Prostate gland (tissue), 2 donors: ENCODE results near the gene OTOG. TPM values are rescaled to one million over a fixed set of nuclear protein-coding genes. Genes with fewer than 3 reads are reported as not detected.

Experiments
- DNase-seq: peaks from one replicate; pipeline ENCODE4 v3.0.0-alpha.2; 2019; ENCODE audit warnings: low spot score
- H3K27ac ChIP-seq, 2 donors: fragments of 200-600 bp; sonication (generic); 2 replicates each; pipeline ENCODE4 v1.5.1; 2017 to 2019
- H3K27me3 ChIP-seq: fragments of 200-600 bp; sonication (generic); replicated peaks from 2 replicates; pipeline ENCODE4 v1.5.1; 2019; ENCODE audit not compliant: insufficient read depth
- H3K36me3 ChIP-seq, 2 donors: fragments of 200-600 bp; sonication (generic); 1 replicate in 1 of 2; 2 replicates in 1 of 2; pipeline versions ENCODE4 v1.5.1 to v1.8.1; 2017 to 2019
- H3K4me1 ChIP-seq: fragments of 200-600 bp; sonication (generic); replicated peaks from 2 replicates; pipeline ENCODE4 v1.5.1; 2019
- H3K4me3 ChIP-seq, 2 donors: fragments of 200-600 bp; sonication (generic); 2 replicates each; pipeline ENCODE4 v1.5.1; 2017 to 2019
- H3K9me3 ChIP-seq: fragments of 200-600 bp; sonication (generic); 2 replicates; pipeline ENCODE4 v1.5.1; 2017
- CTCF ChIP-seq, 4 experiments: fragments of 200-600 bp in 2 of 4; fragments of 450-650 bp in 2 of 4; sonication (generic) in 2 of 4; IDR thresholded peaks; 1 replicate in 3 of 4; 2 replicates in 1 of 4; pipeline ENCODE4 v1.5.1; 2016 to 2019; ENCODE audit warnings: antibody characterized with exemption in 4 of 4, mild to moderate bottlenecking in 2 of 4, moderate library complexity in 2 of 4
- POLR2A ChIP-seq: fragments of 450-650 bp; IDR thresholded peaks from one replicate; pipeline ENCODE4 v1.6.1; 2016; ENCODE audit warnings: antibody characterized with exemption, mild to moderate bottlenecking
- POLR2AphosphoS5 ChIP-seq: sonication (generic); formaldehyde crosslinking; IDR thresholded peaks from one replicate; pipeline ENCODE4 v1.6.1; 2017; ENCODE audit warnings: antibody characterized with exemption
- WGBS: methylation state at CpG from one replicate; pipeline ENCODE4 v1.1.5; 2018; 5-methylcytosine and 5-hydroxymethylcytosine counted together
- intact Hi-C: fragments of 100-400 bp; cut with DNase I; formaldehyde crosslinking; loops from one replicate; pipeline ENCODE4 v1.14.2; 2022
- total RNA-seq, 2 donors: library from RNA; depleted of rRNA; stranded (reverse); fragments of >200 nt; gene quantifications; one replicate each; pipeline ENCODE4 v1.1.0, GENCODE V29; 2016

OTOG gene
- total RNA-seq, 2 donors from 2014 or later = 0.34 TPM; not detected in 1

- 84% methylated on average over 10 of the region's 10 CpGs for WGBS
- no peaks in the 10 kb centered on the region for H3K4me1 ChIP-seq
- intact Hi-C loops = no loop called here
These were observed 5.6 kb downstream of the OTOG start for GRCh38 chr11:17552392-17553248.

GRCh38 chr11:17553249-17553546 lies 6.1 kb downstream of the OTOG start:
- WGBS = 76% methylated on average over 7 of the region's 7 CpGs

More at GRCh38 chr11:17552392-17553248, 5.6 kb downstream of the OTOG start:
- no peak for TF ChIP-seq CTCF (IDR thresholded peaks at IDR 0.05)
- Histone ChIP-seq H3K36me3 (no peaks in the 10 kb centered on the region), H3K27ac (no peak overlapping the region), H3K9me3 (no peaks in the 10 kb centered on the region), H3K4me3 (no peak overlapping the region), H3K27me3 (no peaks in the 10 kb centered on the region)
- no peak for DNase-seq

GRCh38 chr11:17554487-17554886 lies 7.4 kb downstream of the OTOG start:
- Histone ChIP-seq H3K9me3 (no peaks in the 10 kb centered on the region), H3K36me3 (no peaks in the 10 kb centered on the region), H3K4me3 (no peak overlapping the region), H3K27ac (no peak overlapping the region), H3K4me1 (no peaks in the 10 kb centered on the region), H3K27me3 (no peaks in the 10 kb centered on the region)
- TF ChIP-seq CTCF (IDR thresholded peaks at IDR 0.05) = no peak
- TF ChIP-seq POLR2AphosphoS5 = no peak
- TF ChIP-seq POLR2A = no peak
- DNase-seq = no peak
- WGBS = 89% methylated on average over 4 of the region's 4 CpGs
- intact Hi-C loops = no loop called here

More at GRCh38 chr11:17553249-17553546, 6.1 kb downstream of the OTOG start:
- H3K36me3 ChIP-seq = no peaks in the 10 kb centered on the region
- no peaks in the 10 kb centered on the region for H3K9me3 ChIP-seq
- no peaks in the 10 kb centered on the region for H3K4me1 ChIP-seq
- intact Hi-C loops = no loop called here
- no peak for TF ChIP-seq POLR2AphosphoS5
- H3K27me3 ChIP-seq = no peaks in the 10 kb centered on the region
- DNase-seq = no peak
- H3K27ac ChIP-seq = no peak overlapping the region
- no peak overlapping the region for H3K4me3 ChIP-seq

DNA sequence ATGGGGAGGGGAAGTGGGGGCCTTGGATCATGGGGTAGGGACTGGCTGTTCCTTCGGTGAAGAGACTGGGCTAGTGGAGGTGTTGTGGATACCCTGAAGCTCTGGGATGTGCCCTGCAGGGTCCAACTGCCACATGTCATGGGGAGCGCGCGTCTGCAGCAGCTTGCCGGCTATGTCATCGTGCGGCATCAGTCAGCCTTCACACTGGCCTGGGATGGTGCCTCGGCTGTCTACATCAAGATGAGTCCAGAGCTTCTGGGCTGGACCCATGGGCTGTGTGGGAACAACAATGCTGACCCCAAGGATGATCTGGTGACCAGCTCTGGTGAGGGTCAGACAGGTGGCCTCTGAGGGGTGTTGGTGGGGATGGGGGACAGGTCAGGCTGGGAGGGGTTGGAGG lies 9.9 kb downstream of the OTOG start:
- no peaks in the 10 kb centered on the region for H3K36me3 ChIP-seq
- intact Hi-C loops = no loop called here
- TF ChIP-seq POLR2AphosphoS5 (no peak), CTCF (IDR thresholded peaks at IDR 0.05) (no peak), POLR2A (no peak)
- no peak overlapping the region for H3K4me3 ChIP-seq
- no peaks in the 10 kb centered on the region for H3K9me3 ChIP-seq
- no peak for DNase-seq
- WGBS = 82% methylated on average over 8 of the region's 8 CpGs
- H3K27me3 ChIP-seq = no peaks in the 10 kb centered on the region
- H3K27ac ChIP-seq = no peak overlapping the region
- no peaks in the 10 kb centered on the region for H3K4me1 ChIP-seq

DNA sequence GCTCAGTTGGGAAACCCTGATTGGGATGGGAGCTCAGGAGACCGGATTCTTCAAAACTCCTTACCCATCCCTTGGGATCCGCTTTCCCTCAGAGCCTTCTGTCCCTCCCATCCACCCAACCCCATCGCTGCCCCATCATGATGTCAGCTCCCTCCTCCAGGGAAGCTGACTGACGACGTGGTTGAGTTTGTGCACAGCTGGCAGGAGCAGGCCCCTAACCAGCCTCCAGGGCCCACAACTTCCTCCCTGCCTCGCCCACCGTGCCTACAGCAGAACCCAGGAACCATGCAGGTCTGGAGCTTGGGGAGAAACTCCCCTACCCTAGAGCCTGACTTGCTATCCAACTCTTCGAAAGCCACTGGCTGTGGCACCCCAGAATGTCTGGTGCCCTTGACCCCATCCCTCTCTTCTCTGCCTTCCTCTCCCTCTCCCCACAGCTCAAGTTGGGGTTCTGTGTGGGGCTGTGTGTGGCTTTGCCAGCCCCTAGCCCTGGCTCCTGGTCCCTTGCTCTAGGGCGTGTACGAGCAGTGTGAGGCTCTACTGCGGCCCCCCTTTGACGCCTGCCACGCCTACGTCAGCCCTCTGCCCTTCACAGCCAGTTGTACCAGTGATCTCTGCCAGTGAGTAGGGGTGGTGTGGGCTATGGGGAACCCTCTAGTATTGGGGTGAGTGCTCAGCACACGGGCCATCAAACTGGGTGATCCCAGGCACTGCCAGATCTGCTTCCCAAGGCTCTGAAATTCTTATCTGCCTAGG lies 11.1 kb downstream of the OTOG start:
- Histone ChIP-seq H3K36me3 (no peaks in the 10 kb centered on the region), H3K9me3 (no peaks in the 10 kb centered on the region), H3K27ac (no peak overlapping the region), H3K4me1 (no peaks in the 10 kb centered on the region), H3K27me3 (no peaks in the 10 kb centered on the region), H3K4me3 (no peak overlapping the region)
- TF ChIP-seq POLR2AphosphoS5 (no peak), CTCF (IDR thresholded peaks at IDR 0.05) (no peak), POLR2A (no peak)
- 81% methylated on average over 15 of the region's 15 CpGs for WGBS
- intact Hi-C loops = no loop called here
- no peak for DNase-seq
